GM12873 (cell line): ENCODE measurements around the gene ZNF200.
A peak's percentile ranks its signal among the peaks of the same experiment; 100 is the strongest.

Experiments used
- CTCF ChIP-seq: IDR thresholded peaks from 2 replicates; pipeline ENCODE4 v1.5.1; 2012; ENCODE audit warnings: low read depth, mild to moderate bottlenecking, moderate library complexity, low read length, control low read depth; ENCODE audit not compliant: insufficient read depth; ENCODE audit errors: missing control alignments

Gene ZNF200

GRCh38 chr16:3274947-3275346, 40.0 kb upstream of the ZNF200 start:
- no peak for TF ChIP-seq CTCF

GRCh38 chr16:3274490-3274889, 39.5 kb upstream of the ZNF200 start:
- TF ChIP-seq CTCF, result no peak

GRCh38 chr16:3268294-3268693, 33.3 kb upstream of the ZNF200 start:
- no peak for TF ChIP-seq CTCF

- TF ChIP-seq CTCF, result peak; percentile 59
Measured at GRCh38 chr16:3266873-3267537, 32.0 kb upstream of the ZNF200 start.

GRCh38 chr16:3264137-3265036, 29.4 kb upstream of the ZNF200 start:
- peak; percentile 46 for TF ChIP-seq CTCF

GRCh38 chr16:3262517-3262916, 27.6 kb upstream of the ZNF200 start:
- TF ChIP-seq CTCF, result no peak

- no peak for TF ChIP-seq CTCF
Measured at GRCh38 chr16:3259836-3260235, 24.9 kb upstream of the ZNF200 start.
